ENCODE data around the gene CHST15.

GRCh38 chr10:124086787-124087671 is 6.4 kb downstream of the CHST15 start:
- no peak for TF ChIP-seq CTCF (IDR thresholded peaks at IDR 0.05)
- TF ChIP-seq POLR2A (IDR thresholded peaks at IDR 0.05) = no peak

Measured in sigmoid colon (tissue), 3 donors.